Loucy (cell line): ENCODE measurements around the gene ANAPC4.
"Not testable (repeated sequence)": the region's sequence is repeated elsewhere in the genome, so short reads cannot be mapped to it uniquely, and the experiment has no call there.

Source experiments
- EZH2phosphoT487 ChIP-seq: fragments of 200-600 bp; IDR thresholded peaks from 2 replicates; pipeline ENCODE4 v1.6.1; 2018; ENCODE audit warnings: antibody characterized with exemption, mild to moderate bottlenecking, moderate library complexity, borderline replicate concordance
- TF ChIP-seq, protein P1 (sequence below): fragments of 200-600 bp; sonication (generic); conservative IDR thresholded peaks from 2 replicates; pipeline ENCODE4 v1.5.1; 2014; ENCODE audit warnings: mild to moderate bottlenecking, antibody characterized with exemption, low read length

DNA sequence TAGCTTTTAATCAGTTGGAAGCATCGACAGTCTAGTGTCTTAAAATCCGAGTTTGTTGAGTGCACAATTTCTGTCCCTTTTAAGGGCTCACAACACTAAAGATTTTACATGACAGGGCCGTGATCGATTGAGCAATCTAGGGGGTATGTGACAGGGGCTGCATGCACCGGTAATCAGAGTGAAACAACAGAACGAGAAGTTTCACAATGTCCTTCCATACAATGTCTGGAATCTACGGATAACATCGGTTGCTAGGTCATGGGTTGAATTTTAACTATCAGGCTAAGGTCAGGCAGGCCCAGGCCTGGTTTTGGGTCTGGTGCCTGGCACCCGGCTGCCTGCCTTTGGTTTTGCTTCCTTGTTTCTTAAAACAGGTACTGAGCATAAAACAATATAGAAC is 4.5 kb upstream of the ANAPC4 start:
- TF ChIP-seq, protein P1, sequence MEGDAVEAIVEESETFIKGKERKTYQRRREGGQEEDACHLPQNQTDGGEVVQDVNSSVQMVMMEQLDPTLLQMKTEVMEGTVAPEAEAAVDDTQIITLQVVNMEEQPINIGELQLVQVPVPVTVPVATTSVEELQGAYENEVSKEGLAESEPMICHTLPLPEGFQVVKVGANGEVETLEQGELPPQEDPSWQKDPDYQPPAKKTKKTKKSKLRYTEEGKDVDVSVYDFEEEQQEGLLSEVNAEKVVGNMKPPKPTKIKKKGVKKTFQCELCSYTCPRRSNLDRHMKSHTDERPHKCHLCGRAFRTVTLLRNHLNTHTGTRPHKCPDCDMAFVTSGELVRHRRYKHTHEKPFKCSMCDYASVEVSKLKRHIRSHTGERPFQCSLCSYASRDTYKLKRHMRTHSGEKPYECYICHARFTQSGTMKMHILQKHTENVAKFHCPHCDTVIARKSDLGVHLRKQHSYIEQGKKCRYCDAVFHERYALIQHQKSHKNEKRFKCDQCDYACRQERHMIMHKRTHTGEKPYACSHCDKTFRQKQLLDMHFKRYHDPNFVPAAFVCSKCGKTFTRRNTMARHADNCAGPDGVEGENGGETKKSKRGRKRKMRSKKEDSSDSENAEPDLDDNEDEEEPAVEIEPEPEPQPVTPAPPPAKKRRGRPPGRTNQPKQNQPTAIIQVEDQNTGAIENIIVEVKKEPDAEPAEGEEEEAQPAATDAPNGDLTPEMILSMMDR = not testable (repeated sequence)
- TF ChIP-seq EZH2phosphoT487 = not testable (repeated sequence)
